Osteocyte (in vitro differentiated cells): ENCODE results near the gene CNTD1. TPM values are rescaled to one million over a fixed set of nuclear protein-coding genes. Genes with fewer than 3 reads are reported as not detected.

ENCODE experiments used
- DNase-seq: peaks from one replicate; pipeline ENCODE4 v3.0.0; 2021; ENCODE audit warnings: mixed read lengths; ENCODE audit not compliant: unreplicated experiment; ENCODE audit errors: extremely low spot score
- H3K27ac Mint-ChIP-seq: one replicate; pipeline ENCODE4 v1.8.0; 2021; ENCODE audit warnings: mild to moderate bottlenecking, mixed read lengths; ENCODE audit not compliant: unreplicated experiment
- H3K27me3 Mint-ChIP-seq: one replicate; pipeline ENCODE4 v1.8.0; 2021; ENCODE audit warnings: mixed read lengths; ENCODE audit not compliant: unreplicated experiment
- H3K36me3 Mint-ChIP-seq: one replicate; pipeline ENCODE4 v1.8.0; 2021; ENCODE audit warnings: mixed read lengths; ENCODE audit not compliant: unreplicated experiment
- H3K4me1 Mint-ChIP-seq: one replicate; pipeline ENCODE4 v1.8.0; 2021; ENCODE audit warnings: mixed read lengths; ENCODE audit not compliant: unreplicated experiment
- H3K4me3 Mint-ChIP-seq: one replicate; pipeline ENCODE4 v1.8.0; 2021; ENCODE audit warnings: mild to moderate bottlenecking, moderate library complexity, mixed read lengths; ENCODE audit not compliant: unreplicated experiment
- H3K9me3 Mint-ChIP-seq: one replicate; pipeline ENCODE4 v1.8.0; 2021; ENCODE audit warnings: mixed read lengths; ENCODE audit not compliant: unreplicated experiment
- total RNA-seq: library from RNA; stranded (reverse); gene quantifications from 2 replicates; pipeline ENCODE4 v1.2.1, GENCODE V29; 2021
- TF ChIP-seq, protein P1 (sequence below): fragments of 200-600 bp; sonication (generic); IDR thresholded peaks from 2 replicates; pipeline ENCODE4 v1.5.0; 2021; ENCODE audit warnings: antibody characterized with exemption, mild to moderate bottlenecking, moderate library complexity

CNTD1 gene
- total RNA-seq, 1 donor from 2014 or later = 0.51 TPM

DNA sequence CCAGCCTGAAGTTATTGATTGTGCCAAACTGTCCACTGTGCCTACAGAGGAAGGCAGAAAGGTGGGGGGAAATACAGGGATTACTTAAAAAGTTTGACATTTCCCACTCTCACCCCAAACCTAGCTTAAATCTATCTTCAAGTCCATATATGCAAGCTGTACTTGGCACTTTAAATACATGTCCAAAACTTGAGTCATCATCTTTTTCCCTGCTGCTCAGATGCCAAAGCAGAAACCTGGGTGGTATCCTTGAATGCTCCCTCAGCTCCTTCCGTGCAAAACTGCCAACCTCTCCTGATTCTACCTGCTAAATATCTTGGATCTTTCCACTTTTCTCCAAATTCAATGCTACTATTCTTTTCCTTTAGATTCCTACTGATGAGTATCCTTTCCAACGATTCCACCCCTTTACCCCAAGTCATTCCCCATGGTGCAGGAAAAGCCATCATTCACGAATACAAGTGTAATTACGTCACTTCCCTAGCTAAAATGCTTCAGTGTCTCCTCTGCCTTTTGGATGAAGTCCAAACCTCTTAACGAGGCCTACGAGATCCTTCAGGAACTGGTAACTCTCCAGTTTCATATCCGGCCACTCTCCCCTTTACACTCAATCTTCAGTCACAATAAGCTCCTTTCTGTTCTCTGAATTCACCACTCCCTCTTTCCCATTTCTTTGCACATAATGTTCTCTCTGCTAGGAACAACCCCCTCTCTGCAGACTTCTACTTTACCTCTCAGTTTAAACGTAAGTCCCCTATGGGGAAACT is 16.2 kb downstream of the CNTD1 start:
- TF ChIP-seq, protein P1, sequence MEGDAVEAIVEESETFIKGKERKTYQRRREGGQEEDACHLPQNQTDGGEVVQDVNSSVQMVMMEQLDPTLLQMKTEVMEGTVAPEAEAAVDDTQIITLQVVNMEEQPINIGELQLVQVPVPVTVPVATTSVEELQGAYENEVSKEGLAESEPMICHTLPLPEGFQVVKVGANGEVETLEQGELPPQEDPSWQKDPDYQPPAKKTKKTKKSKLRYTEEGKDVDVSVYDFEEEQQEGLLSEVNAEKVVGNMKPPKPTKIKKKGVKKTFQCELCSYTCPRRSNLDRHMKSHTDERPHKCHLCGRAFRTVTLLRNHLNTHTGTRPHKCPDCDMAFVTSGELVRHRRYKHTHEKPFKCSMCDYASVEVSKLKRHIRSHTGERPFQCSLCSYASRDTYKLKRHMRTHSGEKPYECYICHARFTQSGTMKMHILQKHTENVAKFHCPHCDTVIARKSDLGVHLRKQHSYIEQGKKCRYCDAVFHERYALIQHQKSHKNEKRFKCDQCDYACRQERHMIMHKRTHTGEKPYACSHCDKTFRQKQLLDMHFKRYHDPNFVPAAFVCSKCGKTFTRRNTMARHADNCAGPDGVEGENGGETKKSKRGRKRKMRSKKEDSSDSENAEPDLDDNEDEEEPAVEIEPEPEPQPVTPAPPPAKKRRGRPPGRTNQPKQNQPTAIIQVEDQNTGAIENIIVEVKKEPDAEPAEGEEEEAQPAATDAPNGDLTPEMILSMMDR = no peak
- H3K27me3 Mint-ChIP-seq = no peaks in the 10 kb centered on the region
- no peaks in the 10 kb centered on the region for H3K9me3 Mint-ChIP-seq
- no peak overlapping the region for H3K4me3 Mint-ChIP-seq
- DNase-seq = no peak
- no peak overlapping the region for H3K27ac Mint-ChIP-seq
- peaks cover 50% of the 10 kb centered on the region for H3K36me3 Mint-ChIP-seq
- H3K4me1 Mint-ChIP-seq = no peaks in the 10 kb centered on the region

GRCh38 chr17:42817866-42818265 is 19.2 kb downstream of the CNTD1 start:
- Mint-ChIP-seq H3K36me3 (peaks cover 50% of the 10 kb centered on the region), H3K27ac (no peak overlapping the region), H3K27me3 (no peaks in the 10 kb centered on the region), H3K4me3 (no peak overlapping the region), H3K9me3 (no peaks in the 10 kb centered on the region), H3K4me1 (peaks cover 6% of the 10 kb centered on the region)
- TF ChIP-seq, protein P1 = no peak
- no peak for DNase-seq

GRCh38 chr17:42818379-42818778 is 19.7 kb downstream of the CNTD1 start:
- TF ChIP-seq, protein P1 = no peak
- no peak overlapping the region for H3K4me3 Mint-ChIP-seq
- peaks cover 8% of the 10 kb centered on the region for H3K4me1 Mint-ChIP-seq
- H3K36me3 Mint-ChIP-seq = peaks cover 50% of the 10 kb centered on the region
- H3K27ac Mint-ChIP-seq = no peak overlapping the region
- no peaks in the 10 kb centered on the region for H3K27me3 Mint-ChIP-seq
- no peak for DNase-seq
- H3K9me3 Mint-ChIP-seq = no peaks in the 10 kb centered on the region

DNA sequence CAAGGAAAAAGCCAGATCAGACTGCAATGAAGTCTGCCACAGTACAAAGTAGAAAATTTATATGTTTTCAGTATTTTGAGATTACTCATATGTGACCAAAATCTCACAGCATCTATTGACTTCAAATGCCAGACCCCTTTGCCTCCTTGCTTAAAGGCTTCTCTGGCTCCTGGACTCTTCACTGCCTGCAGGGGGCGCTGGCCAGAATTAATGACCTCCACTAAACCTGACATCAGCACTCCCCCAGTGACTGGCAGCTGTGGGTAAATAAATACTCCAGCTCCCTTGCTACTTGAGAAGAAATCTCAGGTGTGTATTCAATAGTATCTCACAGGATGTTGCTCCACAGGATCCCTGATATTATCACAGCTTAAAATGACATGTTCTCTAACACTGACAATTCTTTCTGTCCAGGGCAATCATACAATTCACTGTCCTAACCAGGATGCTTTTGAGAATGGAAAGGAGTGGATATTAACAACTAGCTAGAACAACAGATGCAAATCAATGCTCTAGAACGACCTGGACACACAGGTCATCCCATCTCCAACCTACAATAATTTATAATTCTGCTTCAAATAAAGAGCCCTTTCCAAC is 21.4 kb downstream of the CNTD1 start:
- peaks cover 36% of the 10 kb centered on the region for H3K36me3 Mint-ChIP-seq
- H3K27ac Mint-ChIP-seq = no peak overlapping the region
- TF ChIP-seq, protein P1 = peak; percentile 78
- no peak overlapping the region for H3K4me3 Mint-ChIP-seq
- DNase-seq = no peak
- H3K27me3 Mint-ChIP-seq = no peaks in the 10 kb centered on the region
- no peaks in the 10 kb centered on the region for H3K9me3 Mint-ChIP-seq
- H3K4me1 Mint-ChIP-seq = peaks cover 16% of the 10 kb centered on the region

DNA sequence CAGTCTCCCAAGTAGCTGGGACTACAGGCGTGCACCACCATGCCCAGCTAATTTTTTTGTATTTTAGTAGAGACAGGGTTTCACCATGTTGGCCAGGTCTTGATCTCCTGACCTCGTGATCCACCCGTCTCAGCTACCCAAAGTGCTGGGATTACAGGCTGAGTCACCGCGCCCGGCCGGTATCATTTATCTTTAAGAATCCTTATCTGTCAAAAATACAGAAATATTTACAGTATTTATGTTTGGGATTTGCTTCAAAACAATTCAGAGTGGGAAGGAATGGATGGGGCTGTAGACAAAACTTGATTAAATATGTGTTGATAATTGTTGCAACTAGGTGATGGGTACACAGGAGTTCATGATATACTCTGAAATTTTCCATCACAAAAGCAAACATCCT is 22.5 kb downstream of the CNTD1 start:
- Mint-ChIP-seq H3K9me3 (no peaks in the 10 kb centered on the region), H3K27me3 (no peaks in the 10 kb centered on the region), H3K4me3 (no peak overlapping the region), H3K4me1 (peaks cover 16% of the 10 kb centered on the region), H3K27ac (no peak overlapping the region), H3K36me3 (peaks cover 30% of the 10 kb centered on the region)
- TF ChIP-seq, protein P1 = no peak
- DNase-seq = no peak
